IPS DF 19.7 (cell line): ENCODE data around the gene OR4D10.
"Not testable (repeated sequence)": the region's sequence is repeated elsewhere in the genome, so short reads cannot be mapped to it uniquely, and the experiment has no call there.

Experiments used
- DNase-seq: peaks from one replicate; pipeline ENCODE4 v3.0.0-alpha.2; 2013; ENCODE audit warnings: low read depth, low spot score

OR4D10 gene

DNA sequence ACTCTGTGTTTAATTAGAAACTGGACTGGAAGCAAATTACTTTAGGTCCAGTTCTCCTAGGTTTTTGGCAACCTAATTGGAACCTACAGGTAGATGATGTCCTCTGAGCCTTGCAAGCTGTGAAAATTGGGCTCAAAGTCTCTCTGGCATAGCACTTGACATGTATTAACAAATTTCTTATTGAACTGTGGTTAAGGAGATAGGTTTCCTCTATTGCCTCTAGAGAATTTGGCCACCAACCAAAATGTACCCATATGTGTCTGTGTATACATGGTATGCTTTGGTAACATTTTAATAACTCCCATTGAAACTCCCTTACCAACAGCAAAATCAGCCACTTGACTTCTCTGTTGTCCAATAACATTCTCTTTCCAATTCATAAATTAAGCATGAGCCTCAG lies at the start of gene OR4D10:
Gene OR4D10, plus strand, starts transcription at position 301 of the 400 bp plus-strand sequence. CDS start 4,115 bp downstream, outside the sequence.
- DNase-seq = no peak

DNA sequence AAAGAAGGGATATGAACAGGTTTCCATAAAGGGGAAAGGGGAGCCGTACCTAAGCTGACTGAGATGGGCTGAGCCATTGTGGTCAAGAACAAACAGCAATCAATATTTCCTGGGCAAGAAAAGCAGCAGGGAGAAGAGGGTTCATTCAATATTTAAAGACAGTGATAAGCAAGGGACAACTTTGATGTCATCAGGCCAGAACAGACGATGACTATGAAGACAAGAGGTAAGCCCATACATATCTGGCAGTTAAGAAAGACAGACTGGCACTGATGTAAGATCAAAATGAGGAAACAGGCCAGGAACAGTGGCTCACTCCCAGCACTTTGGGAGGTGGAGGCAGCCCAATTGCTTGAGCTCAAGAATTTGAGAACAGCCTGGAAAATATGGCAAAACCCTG lies 49.3 kb upstream of the OR4D10 start:
- DNase-seq = no peak

DNA sequence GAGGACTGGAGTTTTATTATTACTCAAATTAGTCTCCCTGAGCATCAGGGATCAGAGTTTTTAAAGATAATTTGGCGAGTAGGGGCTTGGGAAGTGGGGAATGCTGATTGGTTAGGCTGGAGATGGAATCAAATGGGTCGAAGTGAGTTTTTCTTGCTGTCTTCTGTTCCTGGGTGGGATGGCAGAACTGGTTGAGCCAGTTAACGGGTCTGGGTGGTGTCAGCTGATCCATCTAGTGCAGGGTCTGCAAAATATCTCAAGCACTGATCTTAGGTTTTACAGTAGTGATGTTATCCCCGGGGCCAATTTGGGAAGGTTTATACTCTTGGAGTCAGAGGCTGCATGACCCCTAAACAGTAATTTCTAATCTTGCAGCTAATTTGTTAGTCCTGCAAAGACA lies 48.0 kb upstream of the OR4D10 start:
- no peak for DNase-seq

DNA sequence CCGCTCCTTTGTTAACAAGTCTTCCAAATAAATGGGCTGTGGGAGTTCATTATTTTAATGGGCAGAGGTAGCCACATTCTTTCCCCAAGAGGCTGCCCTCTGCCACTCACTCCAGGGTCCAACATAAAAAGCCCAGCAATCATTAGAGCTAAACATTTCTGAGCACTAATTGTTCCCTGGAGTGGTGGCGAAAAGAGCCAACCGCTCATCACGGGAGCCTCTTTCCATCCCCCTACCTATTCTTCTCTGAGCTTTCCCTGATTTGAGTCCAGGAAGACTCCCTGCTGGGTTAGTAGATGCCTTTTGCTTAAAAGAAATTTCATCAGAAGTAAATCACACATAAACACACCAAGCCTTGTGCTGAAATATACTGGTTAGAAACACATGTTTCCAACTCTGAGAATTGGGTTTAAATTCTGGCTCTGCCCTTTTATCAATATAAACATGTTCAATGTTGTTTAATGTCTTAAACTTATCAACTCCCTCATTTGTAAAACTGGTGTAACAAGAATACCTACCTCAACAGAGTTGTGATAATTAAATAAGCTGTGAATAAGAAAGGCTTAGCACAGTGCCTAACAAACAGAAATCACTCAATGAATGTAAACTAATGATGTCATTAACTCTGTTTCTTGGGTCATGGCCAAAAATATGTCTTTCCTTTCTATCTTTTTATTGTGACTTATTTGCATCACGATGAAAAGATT lies 46.6 kb upstream of the OR4D10 start, which contains the start of gene OR5A2:
Gene OR5A2, minus strand, starts transcription at position 53 of the 707 bp plus-strand sequence. CDS start 3,460 bp downstream, outside the sequence.
- DNase-seq = peak; percentile 80

DNA sequence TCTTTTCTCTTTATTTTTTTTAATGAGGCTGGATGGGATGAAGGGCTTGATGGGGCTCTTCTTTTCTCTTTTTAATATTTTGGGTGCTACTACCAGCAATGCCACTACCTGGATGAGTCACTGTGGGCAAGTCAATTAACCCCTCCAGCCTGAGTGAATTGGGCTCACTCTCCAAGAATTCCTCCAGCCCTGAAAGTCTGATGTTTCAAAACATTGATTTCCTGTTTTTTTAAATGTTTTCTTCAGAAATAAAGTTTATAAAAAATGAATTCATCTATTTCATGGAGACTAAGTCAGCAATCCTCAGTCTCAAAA lies 46.1 kb upstream of the OR4D10 start:
- DNase-seq = no peak

DNA sequence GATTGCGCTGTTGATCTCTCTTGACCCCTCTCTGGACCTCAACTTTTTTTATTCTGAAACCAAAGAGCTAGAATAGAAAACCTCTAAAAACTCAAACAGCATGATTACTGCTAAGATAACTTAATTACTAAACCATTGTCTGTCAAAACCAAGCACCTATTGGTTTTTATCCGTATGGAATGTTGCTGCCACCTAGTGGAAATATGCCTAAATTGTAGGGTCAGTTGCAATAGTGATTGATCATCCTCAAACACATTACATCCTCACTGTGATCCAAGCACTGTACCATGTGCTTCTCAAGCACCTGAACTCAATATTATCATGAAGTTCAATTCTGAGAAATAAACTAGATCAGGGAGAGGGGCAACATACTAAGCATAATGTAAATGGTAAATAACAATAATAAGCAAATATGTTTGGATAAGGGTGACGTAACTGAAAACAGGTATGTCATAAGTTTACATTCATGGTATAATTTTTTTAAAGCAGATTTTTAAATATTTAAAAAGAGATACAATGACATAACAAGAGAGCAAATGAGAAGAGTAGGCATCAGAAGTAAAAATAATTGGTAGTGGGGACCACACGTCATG lies 43.1 kb upstream of the OR4D10 start:
- DNase-seq = no peak

DNA sequence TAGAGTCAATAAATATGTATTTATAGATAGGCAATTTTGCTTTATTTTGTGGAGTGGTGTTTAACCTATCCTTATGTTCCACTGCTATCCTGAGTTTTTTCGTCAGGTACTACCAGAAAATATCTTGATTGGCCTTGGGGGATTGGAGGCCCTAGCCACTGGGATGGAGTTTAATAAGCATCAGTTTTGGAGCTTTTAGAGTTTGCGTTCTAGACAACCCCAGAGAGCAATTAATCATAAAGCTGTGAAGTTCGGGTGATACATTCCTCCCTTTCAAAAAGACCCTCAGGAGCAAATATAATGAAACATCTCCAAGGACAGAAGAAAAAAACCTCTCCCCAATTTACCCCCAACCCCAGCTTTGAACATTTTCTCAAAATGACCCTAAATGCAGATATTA lies 36.9 kb upstream of the OR4D10 start, which contains the start of gene OR5A1:
Gene OR5A1, plus strand, starts transcription at position 301 of the 400 bp plus-strand sequence. CDS start 6,700 bp downstream, outside the sequence.
- no peak for DNase-seq

DNA sequence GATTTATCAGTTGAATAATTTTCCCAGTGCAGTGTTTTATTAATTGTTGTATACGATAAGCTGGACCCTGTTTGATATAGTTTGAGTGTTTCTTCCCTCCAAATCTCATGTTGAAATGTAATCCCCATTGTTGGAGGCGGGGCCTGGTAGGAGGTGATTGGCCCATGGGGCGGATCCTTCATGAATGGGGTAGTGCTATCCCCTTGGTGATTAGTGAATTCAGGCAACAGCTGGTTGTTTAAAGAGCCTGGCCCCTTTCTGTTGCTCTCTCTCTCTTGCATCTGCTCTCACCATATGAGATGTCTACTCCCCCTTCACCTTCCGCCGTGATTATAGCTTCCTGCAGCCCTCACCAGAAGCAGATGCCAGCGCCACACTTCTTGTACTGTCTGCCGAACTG lies 35.3 kb upstream of the OR4D10 start:
- DNase-seq = no peak

DNA sequence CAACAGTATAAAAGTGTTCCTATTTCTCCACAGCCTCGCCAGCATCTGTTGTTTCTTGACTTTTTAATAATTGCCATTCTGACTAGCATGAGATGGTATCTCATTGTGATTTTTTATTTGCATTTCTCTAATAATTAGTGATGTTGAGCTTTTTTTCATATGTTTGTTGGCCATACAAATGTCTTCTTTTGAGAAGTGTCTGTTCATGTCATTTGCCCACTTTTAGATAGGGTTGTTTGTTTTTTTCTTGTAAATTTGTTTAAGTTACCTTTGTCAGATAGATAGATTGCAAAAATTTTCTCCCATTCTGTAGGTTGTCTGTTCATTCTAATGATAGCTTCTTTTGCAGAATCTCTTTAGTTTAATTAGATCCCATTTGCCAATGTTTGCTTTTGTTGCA lies 27.5 kb upstream of the OR4D10 start:
- not testable (repeated sequence) for DNase-seq

DNA sequence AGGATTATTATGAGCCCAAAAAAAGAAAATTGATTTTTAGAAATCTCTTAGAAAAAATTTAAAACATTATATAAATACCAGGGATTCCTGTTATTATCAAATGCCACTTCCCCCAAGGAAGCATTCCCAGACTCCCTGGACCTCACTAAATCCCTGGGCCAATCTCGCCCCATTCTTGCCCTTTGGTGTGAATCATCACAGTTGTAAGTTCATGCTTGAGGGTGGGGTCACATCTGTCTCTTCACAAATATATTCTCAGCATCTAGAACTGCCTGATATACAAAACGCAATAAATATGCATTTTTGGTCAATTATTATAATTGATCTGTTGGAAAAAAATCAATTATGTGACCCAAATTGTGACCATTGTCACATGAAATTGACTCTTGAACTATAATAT lies 24.6 kb upstream of the OR4D10 start:
- no peak for DNase-seq

DNA sequence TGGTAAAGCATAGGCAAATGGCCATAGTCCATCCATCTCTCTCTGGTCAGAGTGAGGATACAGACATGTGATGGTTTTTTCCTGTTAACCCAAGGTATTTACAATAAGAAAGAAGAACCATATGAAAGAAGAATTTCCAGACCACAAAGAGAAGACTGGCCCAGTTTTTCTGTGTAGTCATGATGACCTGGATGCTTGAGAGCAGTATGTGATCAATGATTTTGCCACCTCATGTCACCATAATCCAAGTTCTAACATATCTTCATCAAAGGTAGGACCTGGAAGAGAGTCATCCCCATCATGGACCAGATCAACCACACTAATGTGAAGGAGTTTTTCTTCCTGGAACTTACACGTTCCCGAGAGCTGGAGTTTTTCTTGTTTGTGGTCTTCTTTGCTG lies 16.5 kb upstream of the OR4D10 start, which contains the start of gene OR4D6:
Gene OR4D6, plus strand, starts transcription at position 301 of the 400 bp plus-strand sequence. Its CDS starts 0 bp downstream, at position 301.
- no peak for DNase-seq

DNA sequence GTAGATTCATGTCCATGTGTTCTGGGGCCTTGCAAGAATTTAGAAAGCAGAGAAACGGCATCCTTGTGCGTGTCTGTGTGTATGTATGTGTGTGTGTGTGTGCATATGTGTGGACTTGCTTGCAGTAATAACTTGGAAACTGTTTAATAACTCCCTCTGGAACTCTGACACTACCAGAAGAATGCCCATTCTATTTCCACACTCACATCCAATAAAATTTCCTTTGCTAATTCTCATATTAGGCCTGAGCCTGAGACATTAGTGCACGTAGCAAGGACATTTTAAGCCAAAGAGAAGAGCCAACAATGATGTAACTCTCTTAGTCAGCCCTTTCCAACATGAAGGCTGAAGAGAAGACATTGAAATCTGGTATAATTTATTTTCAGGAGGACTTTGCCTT lies 13.2 kb upstream of the OR4D10 start:
- no peak for DNase-seq

DNA sequence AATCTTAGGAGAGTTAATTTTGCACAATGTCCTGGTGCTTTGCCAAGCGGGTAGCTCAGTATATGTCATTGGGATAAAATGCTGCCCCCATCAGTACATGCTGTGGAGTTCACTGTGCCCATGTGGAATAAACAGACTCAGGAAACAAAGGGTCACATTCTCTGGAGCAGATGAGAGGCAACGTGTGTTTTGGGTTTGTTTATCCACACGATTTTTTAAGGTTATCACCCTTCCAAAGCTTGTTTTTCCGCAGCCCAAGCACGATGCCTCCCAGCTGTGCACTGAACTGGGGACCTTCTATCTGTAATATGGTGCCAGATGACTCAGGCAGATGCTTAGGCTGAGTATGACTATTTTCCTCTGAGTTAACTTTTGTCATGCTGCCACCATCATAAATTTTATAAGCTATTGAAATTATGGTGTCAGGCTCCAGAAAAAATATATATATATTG lies 9.9 kb upstream of the OR4D10 start:
- no peak for DNase-seq

DNA sequence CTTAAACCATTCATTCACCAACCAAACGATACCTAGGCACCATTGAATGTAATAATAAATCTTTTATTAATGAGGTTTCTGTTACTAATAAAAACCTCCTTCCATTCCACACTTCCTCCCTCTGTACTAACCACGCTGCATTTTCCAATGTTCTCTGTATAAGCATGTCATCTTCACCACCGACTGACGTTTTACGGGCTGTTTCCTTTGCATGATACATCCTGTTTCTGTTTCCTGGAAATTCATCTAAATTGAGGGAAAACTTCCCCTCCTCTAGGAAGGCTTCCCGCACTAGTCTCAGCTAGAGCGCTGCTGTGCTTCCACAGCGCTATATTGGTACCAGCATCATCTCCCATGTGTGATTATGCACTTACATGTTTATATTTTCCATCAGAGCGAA lies 2.1 kb downstream of the OR4D10 start:
- DNase-seq = no peak

DNA sequence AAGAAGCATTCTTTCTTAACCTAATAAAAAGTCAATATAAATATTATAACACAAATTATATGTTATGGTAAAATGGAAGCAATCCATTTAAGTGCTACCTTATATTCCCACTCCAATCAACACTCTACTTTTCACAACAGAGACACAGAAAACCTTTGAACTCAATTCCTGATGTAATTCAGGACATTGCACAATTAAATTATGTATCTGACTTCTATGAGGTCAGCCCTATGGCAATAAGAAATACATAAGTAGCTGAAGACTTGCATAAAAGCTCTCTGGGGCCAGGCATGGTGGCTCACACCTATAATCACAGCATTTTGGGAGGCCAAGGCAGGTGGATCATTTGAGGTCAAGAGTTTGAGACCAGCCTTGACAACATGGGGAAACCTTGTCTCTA lies 6.8 kb downstream of the OR4D10 start:
- no peak for DNase-seq

DNA sequence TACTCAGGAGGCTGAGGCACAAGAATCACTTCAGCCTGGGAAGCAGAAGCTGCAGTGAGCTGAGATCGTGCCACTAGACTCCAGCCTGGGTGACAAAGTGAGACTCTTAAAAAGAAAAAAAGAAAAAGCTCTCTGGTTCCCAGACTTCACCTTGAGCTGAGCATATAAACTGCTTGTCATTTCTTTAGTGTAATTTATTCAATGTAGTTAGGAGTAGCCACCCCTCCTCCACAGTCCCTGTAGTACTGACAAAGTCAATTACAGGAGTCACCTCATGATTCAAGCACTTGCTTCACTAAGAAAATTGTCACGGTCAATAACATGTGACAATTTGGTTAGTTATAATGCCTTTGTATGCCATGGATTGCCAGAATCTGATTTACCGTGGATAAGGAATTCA lies 7.2 kb downstream of the OR4D10 start:
- no peak for DNase-seq

DNA sequence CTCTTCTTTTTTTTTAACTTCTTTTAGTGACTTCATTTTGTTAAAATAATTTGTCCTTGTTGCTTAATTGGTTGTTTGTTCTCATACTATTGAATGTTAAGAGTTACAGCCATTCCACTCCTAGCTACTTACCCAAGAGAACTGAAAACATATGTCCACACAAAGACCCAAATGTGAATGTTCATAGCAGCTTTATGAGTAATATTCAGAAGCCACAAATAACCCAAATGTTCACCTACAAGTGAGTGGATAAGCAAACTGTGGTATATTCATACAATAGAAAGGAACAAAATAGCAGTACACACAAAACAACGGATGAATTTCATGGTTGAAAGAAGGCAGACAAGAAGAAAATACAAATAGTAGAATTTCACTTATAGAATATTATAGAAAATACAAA lies 28.8 kb downstream of the OR4D10 start:
- no peak for DNase-seq

DNA sequence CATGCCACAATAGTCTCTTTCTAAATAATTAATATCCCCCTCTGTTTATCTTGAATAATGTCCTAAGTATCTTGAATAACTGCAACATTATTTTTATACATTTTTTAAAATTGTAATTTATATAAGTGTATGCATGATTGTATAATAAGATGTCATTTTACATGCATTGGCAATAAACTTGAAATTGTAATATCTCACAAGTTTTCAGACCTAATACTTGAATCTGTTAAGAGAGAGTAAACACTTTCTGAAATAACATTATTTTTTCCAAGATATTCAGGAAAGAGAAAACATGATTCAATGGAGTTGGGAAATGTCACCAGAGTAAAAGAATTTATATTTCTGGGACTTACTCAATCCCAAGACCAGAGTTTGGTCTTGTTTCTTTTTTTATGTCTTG lies 30.2 kb downstream of the OR4D10 start, which contains the start of gene OR4D11:
Gene OR4D11, plus strand, starts transcription at position 301 of the 400 bp plus-strand sequence. Its CDS starts 0 bp downstream, at position 301.
- DNase-seq = no peak

DNA sequence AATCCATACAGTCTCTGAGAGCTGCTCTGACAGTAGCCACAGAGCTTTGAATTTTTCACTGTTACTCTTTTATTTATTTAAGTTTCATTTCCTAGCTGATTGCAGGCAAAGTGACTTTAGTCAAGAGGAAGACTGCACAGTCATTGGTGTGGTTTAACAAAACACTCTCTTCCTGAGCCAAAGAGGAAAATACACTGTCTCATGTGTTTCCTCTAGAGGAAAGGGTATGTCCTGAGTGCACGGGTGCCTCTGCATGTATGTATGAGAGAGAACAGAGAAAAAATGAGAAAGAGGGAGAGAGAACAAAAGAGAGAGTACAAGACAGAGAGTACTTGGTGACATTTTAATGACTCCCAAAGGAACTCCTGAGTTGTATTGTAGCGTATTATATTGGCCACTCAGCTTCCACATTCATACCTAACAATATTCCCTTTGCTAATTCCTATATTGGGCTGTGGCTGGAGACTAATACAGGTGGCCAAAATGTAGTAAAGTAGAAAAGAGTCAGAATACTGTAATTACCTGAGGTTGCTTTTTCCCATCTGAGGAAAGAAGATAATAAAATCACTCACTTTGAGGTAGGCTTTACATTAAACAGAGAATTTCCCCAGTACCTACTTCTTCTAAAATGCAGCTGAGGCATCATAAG lies 38.0 kb downstream of the OR4D10 start, which contains the start of gene OR4D9:
Gene OR4D9, plus strand, starts transcription at position 599 of the 649 bp plus-strand sequence. CDS start 3,374 bp downstream, outside the sequence.
- DNase-seq = no peak

DNA sequence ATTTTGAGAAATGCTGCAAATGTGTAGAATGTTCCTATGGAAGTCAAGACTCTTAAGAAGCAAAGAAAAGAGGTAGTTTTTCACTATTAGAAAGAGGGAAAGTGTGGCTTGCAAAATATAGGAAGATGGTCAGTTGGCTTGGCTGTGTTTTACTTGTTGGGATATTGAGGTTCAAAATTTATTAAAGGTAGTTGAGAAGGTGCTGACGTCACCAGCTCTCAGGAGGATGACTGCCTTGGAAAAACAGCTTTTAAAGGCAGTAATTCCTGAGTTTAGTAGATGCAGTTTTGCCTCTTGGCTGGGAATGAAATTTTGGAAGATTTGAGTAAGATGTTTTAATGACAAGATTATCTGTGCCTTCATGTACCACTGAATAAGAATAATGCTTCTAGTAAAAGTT lies 38.6 kb downstream of the OR4D10 start:
- DNase-seq = no peak

DNA sequence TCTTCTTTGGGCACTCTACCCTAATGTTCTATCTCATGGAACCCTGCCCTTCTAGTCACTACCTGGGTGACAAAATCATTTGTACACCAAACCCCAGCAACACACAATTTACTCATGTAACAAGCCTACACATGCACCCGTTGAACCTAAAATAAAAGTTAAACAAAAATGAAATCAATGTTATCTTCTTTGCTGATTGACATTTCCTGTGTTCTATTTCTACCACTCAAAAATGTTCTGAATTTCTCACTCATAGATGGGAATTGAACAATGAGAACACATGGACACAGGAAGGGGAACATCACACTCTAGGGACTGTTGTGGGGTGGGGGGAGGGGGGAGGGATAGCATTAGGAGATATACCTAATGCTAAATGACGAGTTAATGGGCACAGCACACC lies 47.0 kb downstream of the OR4D10 start:
- not testable (repeated sequence) for DNase-seq

DNA sequence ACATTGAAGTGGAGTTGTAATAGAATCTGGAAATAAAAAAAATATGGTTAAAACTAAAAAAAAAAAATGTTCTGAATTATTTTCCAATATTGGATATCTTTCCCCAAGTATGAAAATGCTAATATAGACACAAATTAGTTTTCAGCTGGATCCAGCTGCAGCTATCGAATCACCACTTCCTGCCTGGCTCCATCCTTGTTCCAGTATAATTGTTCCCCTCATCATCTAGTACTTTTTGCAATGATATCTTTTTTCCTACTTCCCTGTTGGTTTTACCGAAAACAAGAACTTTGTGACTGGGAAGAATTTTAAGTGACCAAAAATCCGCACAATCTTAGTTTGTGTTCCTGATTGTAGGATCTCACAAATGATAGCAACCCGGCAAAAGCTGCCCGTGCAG lies 47.6 kb downstream of the OR4D10 start:
- DNase-seq = no peak
